HG03097 (cell line): ENCODE data around the gene DNAH1.

Experiments used
- ATAC-seq: cut with Tn5 transposase; IDR thresholded peaks from one replicate; pipeline ENCODE4 v1.9.1; 2021; ENCODE audit not compliant: unreplicated experiment, low FRiP score

The DNAH1 gene

GRCh38 chr3:52290596-52291507 lies 25.3 kb upstream of the DNAH1 start:
- ATAC-seq = no peak

GRCh38 chr3:52291508-52292181 lies 24.5 kb upstream of the DNAH1 start:
- ATAC-seq = no peak

GRCh38 chr3:52292247-52293065 lies 23.7 kb upstream of the DNAH1 start:
- ATAC-seq = no peak

- ATAC-seq = no peak
These were observed 22.4 kb upstream of the DNAH1 start for GRCh38 chr3:52293491-52294319.

- no peak for ATAC-seq
These were observed 21.6 kb upstream of the DNAH1 start for GRCh38 chr3:52294320-52295150.

- ATAC-seq = no peak
These were observed 20.4 kb upstream of the DNAH1 start for GRCh38 chr3:52295671-52296208.

GRCh38 chr3:52297242-52298148 lies 18.6 kb upstream of the DNAH1 start:
- ATAC-seq = no peak

- ATAC-seq = no peak
These were observed 17.7 kb upstream of the DNAH1 start for GRCh38 chr3:52298149-52299098.

GRCh38 chr3:52299247-52299878 lies 16.8 kb upstream of the DNAH1 start:
- ATAC-seq = no peak

GRCh38 chr3:52299879-52300611 lies 16.1 kb upstream of the DNAH1 start:
- no peak for ATAC-seq

- no peak for ATAC-seq
These were observed 13.5 kb upstream of the DNAH1 start for GRCh38 chr3:52302426-52303145.

GRCh38 chr3:52303811-52304210 lies 12.3 kb upstream of the DNAH1 start:
- ATAC-seq = no peak

- ATAC-seq = no peak
These were observed 10.2 kb upstream of the DNAH1 start for GRCh38 chr3:52305926-52306325.

GRCh38 chr3:52306978-52307377 lies 9.1 kb upstream of the DNAH1 start:
- ATAC-seq = no peak

GRCh38 chr3:52308308-52308707 lies 7.8 kb upstream of the DNAH1 start:
- no peak for ATAC-seq
